Dermis lymphatic vessel endothelial cell (primary cell): ENCODE results near the gene OR14I1. TPM values are rescaled to one million over a fixed set of nuclear protein-coding genes. Genes with fewer than 3 reads are reported as not detected.

Source experiments
- total RNA-seq: library from RNA; depleted of rRNA; stranded (reverse); fragments of >200 nt; gene quantifications from 2 replicates; pipeline ENCODE4 v1.2.1, GENCODE V29; 2014

Gene OR14I1
- total RNA-seq, result not detected in 2 replicates

DNA sequence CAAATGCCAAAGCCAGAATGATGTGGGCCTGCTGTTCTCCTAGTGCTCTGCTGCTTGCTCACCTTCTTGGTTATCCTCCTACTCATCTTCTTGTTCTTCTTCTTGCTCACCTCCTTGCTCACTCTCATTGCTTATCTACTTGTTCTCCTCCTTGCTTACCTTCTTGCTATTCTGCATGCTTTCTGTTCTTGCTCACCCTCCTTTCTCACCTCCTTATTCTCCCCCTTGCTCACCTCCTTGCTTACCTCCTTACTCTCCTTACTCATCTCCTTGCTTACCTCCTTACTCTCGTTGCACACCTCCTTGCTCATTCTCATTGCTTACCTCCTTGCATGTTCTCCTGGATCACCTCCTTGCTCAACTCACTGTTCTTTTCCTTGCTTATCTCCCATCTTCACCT lies at the start of gene OR14I1:
TSS of gene OR14I1 (minus strand) at position 53 of the 400 bp plus-strand sequence.

DNA sequence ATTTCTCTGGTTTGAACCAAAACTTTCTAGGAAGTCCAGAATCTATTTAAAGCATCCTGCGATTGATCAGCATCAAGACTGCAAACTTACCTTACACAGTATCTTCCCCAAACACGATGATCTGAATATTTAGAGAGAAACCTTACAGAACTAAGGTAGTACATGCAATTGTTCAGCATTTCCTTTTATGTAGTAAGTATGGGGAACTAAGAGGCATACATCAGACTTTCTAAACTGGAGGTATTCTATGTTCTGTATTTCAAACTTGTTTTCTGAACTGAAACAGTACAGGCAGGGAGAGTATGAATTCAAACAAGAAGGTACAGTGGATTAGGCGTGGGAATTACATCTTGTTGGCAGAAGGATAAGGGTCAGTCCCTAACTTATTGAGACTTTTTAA lies 47.2 kb downstream of the OR14I1 start, which contains the start of gene OR2T27:
TSS of gene OR2T27 (minus strand) at position 175 of the 400 bp plus-strand sequence. CDS start 4,644 bp downstream, outside the sequence.

Other genes starting within 250 kb of the OR14I1 start
- gene OR2T3, start 229.4 kb downstream of the OR14I1 start, total RNA-seq, result not detected in 2 replicates
- not detected in 2 replicates for gene OR2T5, start 214.2 kb downstream of the OR14I1 start, total RNA-seq
- gene OR2G6, start 194.7 kb downstream of the OR14I1 start, total RNA-seq, result not detected in 2 replicates
- gene OR2T29, start 140.0 kb downstream of the OR14I1 start, total RNA-seq, result not detected in 2 replicates
- not detected in 2 replicates for gene OR2T34, start 128.0 kb downstream of the OR14I1 start, total RNA-seq
- gene OR2T10, start 105.1 kb downstream of the OR14I1 start, total RNA-seq, result not detected in 2 replicates
- gene OR2T11, start 67.7 kb downstream of the OR14I1 start, total RNA-seq, result not detected in 2 replicates
- gene OR2T35, start 57.5 kb downstream of the OR14I1 start, total RNA-seq, result not detected in 2 replicates
- not detected in 2 replicates for gene OR2T27, start 47.2 kb downstream of the OR14I1 start, total RNA-seq
- not detected in 2 replicates for gene LYPD8, start 53.0 kb upstream of the OR14I1 start, total RNA-seq
- gene SH3BP5L, start 123.1 kb upstream of the OR14I1 start, total RNA-seq, result 19.4 and 19.6 TPM in 2 replicates
- 14.3 and 17.2 TPM in 2 replicates for gene ZNF672, start 135.5 kb upstream of the OR14I1 start, total RNA-seq
- gene ZNF692, start 156.3 kb upstream of the OR14I1 start, total RNA-seq, result 4.3 and 7.2 TPM in 2 replicates
- 7.5 and 10.7 TPM in 2 replicates for gene PGBD2, start 203.5 kb upstream of the OR14I1 start, total RNA-seq